HEK293 (cell line): Measurements from ENCODE around the gene NPPA.

ENCODE experiments used
- BCL11A ChIP-seq: fragments of 450-650 bp; formaldehyde crosslinking; IDR thresholded peaks from 2 replicates; pipeline ENCODE4 v1.5.1; 2016; ENCODE audit warnings: low read depth, missing biosample characterization, missing genetic modification characterization
- KLF9 ChIP-seq: fragments of 450-650 bp; formaldehyde crosslinking; IDR thresholded peaks from 2 replicates; pipeline ENCODE4 v1.5.1; 2016; ENCODE audit warnings: missing biosample characterization, missing genetic modification characterization, low read depth
- MYNN ChIP-seq: fragments of 450-650 bp; formaldehyde crosslinking; IDR thresholded peaks from 2 replicates; pipeline ENCODE4 v1.5.1; 2016; ENCODE audit warnings: missing biosample characterization, missing genetic modification characterization, borderline replicate concordance
- YY1 ChIP-seq: fragments of 450-650 bp; formaldehyde crosslinking; IDR thresholded peaks from 2 replicates; pipeline ENCODE4 v1.5.1; 2018; ENCODE audit warnings: missing biosample characterization, missing genetic modification characterization
- ZNF266 ChIP-seq: fragments of 450-650 bp; formaldehyde crosslinking; IDR thresholded peaks from 2 replicates; pipeline ENCODE4 v1.5.1; 2016; ENCODE audit warnings: missing biosample characterization, missing genetic modification characterization, low read depth
- ZNF558 ChIP-seq: fragments of 450-650 bp; formaldehyde crosslinking; IDR thresholded peaks from 2 replicates; pipeline ENCODE4 v1.5.1; 2016; ENCODE audit warnings: missing biosample characterization, missing genetic modification characterization
- TF ChIP-seq, protein P1 (sequence below): fragments of 450-650 bp; formaldehyde crosslinking; IDR thresholded peaks from 2 replicates; pipeline ENCODE4 v1.5.1; 2016; ENCODE audit warnings: missing biosample characterization, missing genetic modification characterization
- TF ChIP-seq, protein P2 (sequence below): sonication (generic); formaldehyde crosslinking; IDR thresholded peaks from 2 replicates; pipeline ENCODE4 v1.8.1; 2022; ENCODE audit warnings: mild to moderate bottlenecking, moderate library complexity, missing genetic modification reagents
- TF ChIP-seq, protein P3 (sequence below): fragments of 450-650 bp; formaldehyde crosslinking; IDR thresholded peaks from 2 replicates; pipeline ENCODE4 v1.5.1; 2016; ENCODE audit warnings: missing biosample characterization, missing genetic modification characterization
- TF ChIP-seq, protein P4 (sequence below): fragments of 450-650 bp; formaldehyde crosslinking; IDR thresholded peaks from 2 replicates; pipeline ENCODE4 v1.5.1; 2016; ENCODE audit warnings: missing biosample characterization, missing genetic modification characterization

DNA sequence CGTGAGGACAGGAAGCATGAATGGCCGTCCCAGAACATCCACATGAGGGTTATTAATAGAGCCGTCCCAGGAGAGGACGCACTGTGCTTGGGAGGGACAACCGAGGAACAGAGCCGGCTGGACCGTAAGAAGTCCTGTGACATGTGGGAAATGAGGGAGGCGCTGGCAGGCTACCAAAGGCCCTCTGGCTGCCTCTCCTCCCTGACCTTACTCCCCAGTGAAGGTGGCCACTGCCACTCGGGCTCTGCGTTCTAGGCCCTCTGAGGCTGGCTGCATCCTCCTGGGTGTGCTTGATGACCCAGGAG lies 26.6 kb upstream of the NPPA start:
- TF ChIP-seq ZNF558 (tag by site-specific recombination) (no peak), BCL11A (tag by site-specific recombination) (no peak), KLF9 (no peak), YY1 (no peak), MYNN (tag by site-specific recombination) (no peak), ZNF266 (tag by site-specific recombination) (no peak)
- TF ChIP-seq, protein P1, sequence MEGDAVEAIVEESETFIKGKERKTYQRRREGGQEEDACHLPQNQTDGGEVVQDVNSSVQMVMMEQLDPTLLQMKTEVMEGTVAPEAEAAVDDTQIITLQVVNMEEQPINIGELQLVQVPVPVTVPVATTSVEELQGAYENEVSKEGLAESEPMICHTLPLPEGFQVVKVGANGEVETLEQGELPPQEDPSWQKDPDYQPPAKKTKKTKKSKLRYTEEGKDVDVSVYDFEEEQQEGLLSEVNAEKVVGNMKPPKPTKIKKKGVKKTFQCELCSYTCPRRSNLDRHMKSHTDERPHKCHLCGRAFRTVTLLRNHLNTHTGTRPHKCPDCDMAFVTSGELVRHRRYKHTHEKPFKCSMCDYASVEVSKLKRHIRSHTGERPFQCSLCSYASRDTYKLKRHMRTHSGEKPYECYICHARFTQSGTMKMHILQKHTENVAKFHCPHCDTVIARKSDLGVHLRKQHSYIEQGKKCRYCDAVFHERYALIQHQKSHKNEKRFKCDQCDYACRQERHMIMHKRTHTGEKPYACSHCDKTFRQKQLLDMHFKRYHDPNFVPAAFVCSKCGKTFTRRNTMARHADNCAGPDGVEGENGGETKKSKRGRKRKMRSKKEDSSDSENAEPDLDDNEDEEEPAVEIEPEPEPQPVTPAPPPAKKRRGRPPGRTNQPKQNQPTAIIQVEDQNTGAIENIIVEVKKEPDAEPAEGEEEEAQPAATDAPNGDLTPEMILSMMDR (tag by site-specific recombination), result no peak
- TF ChIP-seq, protein P2, sequence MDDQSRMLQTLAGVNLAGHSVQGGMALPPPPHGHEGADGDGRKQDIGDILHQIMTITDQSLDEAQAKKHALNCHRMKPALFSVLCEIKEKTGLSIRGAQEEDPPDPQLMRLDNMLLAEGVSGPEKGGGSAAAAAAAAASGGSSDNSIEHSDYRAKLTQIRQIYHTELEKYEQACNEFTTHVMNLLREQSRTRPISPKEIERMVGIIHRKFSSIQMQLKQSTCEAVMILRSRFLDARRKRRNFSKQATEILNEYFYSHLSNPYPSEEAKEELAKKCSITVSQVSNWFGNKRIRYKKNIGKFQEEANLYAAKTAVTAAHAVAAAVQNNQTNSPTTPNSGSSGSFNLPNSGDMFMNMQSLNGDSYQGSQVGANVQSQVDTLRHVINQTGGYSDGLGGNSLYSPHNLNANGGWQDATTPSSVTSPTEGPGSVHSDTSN (CRISPR knock-in tag), result no peak
- TF ChIP-seq, protein P3, sequence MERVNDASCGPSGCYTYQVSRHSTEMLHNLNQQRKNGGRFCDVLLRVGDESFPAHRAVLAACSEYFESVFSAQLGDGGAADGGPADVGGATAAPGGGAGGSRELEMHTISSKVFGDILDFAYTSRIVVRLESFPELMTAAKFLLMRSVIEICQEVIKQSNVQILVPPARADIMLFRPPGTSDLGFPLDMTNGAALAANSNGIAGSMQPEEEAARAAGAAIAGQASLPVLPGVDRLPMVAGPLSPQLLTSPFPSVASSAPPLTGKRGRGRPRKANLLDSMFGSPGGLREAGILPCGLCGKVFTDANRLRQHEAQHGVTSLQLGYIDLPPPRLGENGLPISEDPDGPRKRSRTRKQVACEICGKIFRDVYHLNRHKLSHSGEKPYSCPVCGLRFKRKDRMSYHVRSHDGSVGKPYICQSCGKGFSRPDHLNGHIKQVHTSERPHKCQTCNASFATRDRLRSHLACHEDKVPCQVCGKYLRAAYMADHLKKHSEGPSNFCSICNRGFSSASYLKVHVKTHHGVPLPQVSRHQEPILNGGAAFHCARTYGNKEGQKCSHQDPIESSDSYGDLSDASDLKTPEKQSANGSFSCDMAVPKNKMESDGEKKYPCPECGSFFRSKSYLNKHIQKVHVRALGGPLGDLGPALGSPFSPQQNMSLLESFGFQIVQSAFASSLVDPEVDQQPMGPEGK (tag by site-specific recombination), result no peak
- TF ChIP-seq, protein P4, sequence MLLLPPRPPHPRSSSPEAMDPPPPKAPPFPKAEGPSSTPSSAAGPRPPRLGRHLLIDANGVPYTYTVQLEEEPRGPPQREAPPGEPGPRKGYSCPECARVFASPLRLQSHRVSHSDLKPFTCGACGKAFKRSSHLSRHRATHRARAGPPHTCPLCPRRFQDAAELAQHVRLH, result no peak
